Esophagus squamous epithelium (tissue), 4 donors: Measurements from ENCODE around the gene DCLRE1B.

Source experiments
- CTCF ChIP-seq, 6 experiments: fragments of 450-650 bp in 4 of 6; fragments of 200-600 bp in 2 of 6; sonication (generic) in 2 of 6; IDR thresholded peaks; one replicate each; pipeline ENCODE4 v1.5.1; 2016 to 2019; ENCODE audit warnings: antibody characterized with exemption in 6 of 6, mild to moderate bottlenecking in 4 of 6, moderate library complexity in 4 of 6
- POLR2A ChIP-seq, 4 donors: fragments of 450-650 bp; IDR thresholded peaks; one replicate each; pipeline ENCODE4 v1.6.1; 2017; ENCODE audit warnings: antibody characterized with exemption in 4 of 4, mild to moderate bottlenecking in 4 of 4, moderate library complexity in 3 of 4

- TF ChIP-seq CTCF (IDR thresholded peaks at IDR 0.05) (no peak), POLR2A (IDR thresholded peaks at IDR 0.05) (no peak)
Observed at GRCh38 chr1:113891631-113892220, 13.4 kb upstream of the DCLRE1B start.
